Nephron progenitor cell (in vitro differentiated cells): ENCODE results near the gene RCL1.

Experiments used
- DNase-seq: peaks from one replicate; pipeline ENCODE4 v3.0.0; 2021
- H3K27ac Mint-ChIP-seq: 2 replicates; pipeline ENCODE4 v1.8.0; 2021; ENCODE audit warnings: mild to moderate bottlenecking, moderate library complexity, mixed read lengths
- H3K27me3 Mint-ChIP-seq: 2 replicates; pipeline ENCODE4 v1.8.0; 2021; ENCODE audit warnings: mild to moderate bottlenecking, low read depth, mixed read lengths; ENCODE audit not compliant: poor library complexity
- H3K36me3 Mint-ChIP-seq: 2 replicates; pipeline ENCODE4 v1.8.0; 2021; ENCODE audit warnings: low read depth, mixed read lengths
- H3K4me1 Mint-ChIP-seq: 2 replicates; pipeline ENCODE4 v1.8.0; 2021; ENCODE audit warnings: mixed read lengths
- H3K4me3 Mint-ChIP-seq: 2 replicates; pipeline ENCODE4 v1.8.0; 2021; ENCODE audit warnings: mild to moderate bottlenecking, moderate library complexity, mixed read lengths
- H3K9me3 Mint-ChIP-seq: 2 replicates; pipeline ENCODE4 v1.8.0; 2021; ENCODE audit warnings: mild to moderate bottlenecking, moderate library complexity, mixed read lengths
- CTCF ChIP-seq: fragments of 200-600 bp; sonication (generic); IDR thresholded peaks from 2 replicates; pipeline ENCODE4 v1.5.0; 2021; ENCODE audit warnings: antibody characterized with exemption

The RCL1 gene

GRCh38 chr9:4844056-4844838, 51.5 kb downstream of the RCL1 start:
- H3K4me3 Mint-ChIP-seq: no peak overlapping the region
- H3K4me1 Mint-ChIP-seq: no peaks in the 10 kb centered on the region
- H3K27me3 Mint-ChIP-seq: no peaks in the 10 kb centered on the region
- no peak for DNase-seq
- no peak overlapping the region for H3K27ac Mint-ChIP-seq
- peaks cover 26% of the 10 kb centered on the region for H3K36me3 Mint-ChIP-seq
- TF ChIP-seq CTCF: no peak
- H3K9me3 Mint-ChIP-seq: no peaks in the 10 kb centered on the region

- no peak overlapping the region for H3K27ac Mint-ChIP-seq
- no peak for TF ChIP-seq CTCF
- no peaks in the 10 kb centered on the region for H3K27me3 Mint-ChIP-seq
- H3K36me3 Mint-ChIP-seq: peaks cover 21% of the 10 kb centered on the region
- DNase-seq: no peak
- no peaks in the 10 kb centered on the region for H3K9me3 Mint-ChIP-seq
- H3K4me1 Mint-ChIP-seq: no peaks in the 10 kb centered on the region
- H3K4me3 Mint-ChIP-seq: no peak overlapping the region
Observed at GRCh38 chr9:4849369-4849768, 56.6 kb downstream of the RCL1 start.

DNA sequence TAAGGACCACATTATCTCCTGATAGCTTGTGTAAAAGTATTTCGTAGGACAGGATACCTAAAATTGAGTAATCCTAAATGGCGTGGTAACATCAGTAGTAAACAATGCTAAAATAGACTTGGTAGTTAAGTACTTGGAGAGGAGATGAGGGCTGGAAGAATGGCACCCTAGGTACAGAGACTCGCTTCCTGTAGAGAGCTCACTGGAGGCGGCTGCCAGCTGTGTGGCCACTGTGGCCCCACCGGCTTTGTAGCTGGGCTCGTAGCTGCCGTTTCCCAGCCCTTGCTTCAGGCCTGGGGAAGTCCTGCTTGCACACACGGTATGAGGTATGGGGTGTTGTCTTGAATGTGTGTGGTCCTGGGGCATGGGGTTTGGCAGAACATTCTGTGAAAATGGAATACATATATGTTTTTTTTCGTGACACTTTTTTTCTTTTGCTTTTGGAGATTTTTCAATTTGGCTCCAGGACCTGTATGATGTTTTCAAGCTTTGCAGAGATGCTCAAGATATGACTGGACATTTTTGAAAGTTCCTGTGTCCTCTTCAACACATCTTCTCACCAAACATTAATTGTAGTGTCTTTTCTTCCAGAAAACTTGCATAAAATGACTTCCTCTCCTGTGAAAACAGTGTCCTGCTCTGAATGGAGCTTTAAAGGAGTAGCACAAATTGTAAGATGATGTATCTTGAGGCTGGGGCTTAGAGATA, 58.0 kb downstream of the RCL1 start:
- H3K9me3 Mint-ChIP-seq: no peaks in the 10 kb centered on the region
- no peak for TF ChIP-seq CTCF
- DNase-seq: no peak
- H3K36me3 Mint-ChIP-seq: peaks cover 14% of the 10 kb centered on the region
- H3K27ac Mint-ChIP-seq: peak overlapping the region; percentile 73
- H3K4me3 Mint-ChIP-seq: no peak overlapping the region
- H3K27me3 Mint-ChIP-seq: no peaks in the 10 kb centered on the region
- peaks cover 8% of the 10 kb centered on the region for H3K4me1 Mint-ChIP-seq

- no peak for DNase-seq
- Mint-ChIP-seq H3K27ac (no peak overlapping the region), H3K36me3 (peaks cover 30% of the 10 kb centered on the region), H3K4me1 (peaks cover 17% of the 10 kb centered on the region), H3K9me3 (no peaks in the 10 kb centered on the region), H3K27me3 (no peaks in the 10 kb centered on the region), H3K4me3 (no peak overlapping the region)
- no peak for TF ChIP-seq CTCF
Observed at GRCh38 chr9:4852419-4852818, 59.7 kb downstream of the RCL1 start.

GRCh38 chr9:4854265-4854590, 61.5 kb downstream of the RCL1 start:
- H3K36me3 Mint-ChIP-seq: peaks cover 48% of the 10 kb centered on the region

More at GRCh38 chr9:4854265-4854590, 61.5 kb downstream of the RCL1 start:
- Mint-ChIP-seq H3K27me3 (no peaks in the 10 kb centered on the region), H3K9me3 (no peaks in the 10 kb centered on the region), H3K4me3 (no peak overlapping the region), H3K27ac (no peak overlapping the region), H3K4me1 (peaks cover 17% of the 10 kb centered on the region)
- TF ChIP-seq CTCF: no peak
- DNase-seq: no peak
